GM21528 (cell line): ENCODE data around the gene RER1.

Source experiments
- ATAC-seq: cut with Tn5 transposase; IDR thresholded peaks from one replicate; pipeline ENCODE4 v1.9.1; 2021; ENCODE audit warnings: mild to moderate bottlenecking, moderate library complexity; ENCODE audit not compliant: unreplicated experiment, low FRiP score

RER1 gene

GRCh38 chr1:2418791-2419320, 27.2 kb downstream of the RER1 start:
- no peak for ATAC-seq

GRCh38 chr1:2419416-2419815, 27.8 kb downstream of the RER1 start:
- ATAC-seq, result no peak

GRCh38 chr1:2422523-2422922, 30.9 kb downstream of the RER1 start:
- ATAC-seq, result no peak

GRCh38 chr1:2425892-2426291, 34.3 kb downstream of the RER1 start:
- ATAC-seq, result no peak

GRCh38 chr1:2426540-2426939, 34.9 kb downstream of the RER1 start:
- no peak for ATAC-seq

GRCh38 chr1:2427051-2427450, 35.4 kb downstream of the RER1 start:
- no peak for ATAC-seq

- ATAC-seq, result no peak
These were observed 36.3 kb downstream of the RER1 start for GRCh38 chr1:2427976-2428375.

GRCh38 chr1:2428490-2428889, 36.8 kb downstream of the RER1 start:
- no peak for ATAC-seq

GRCh38 chr1:2429780-2430591, 38.3 kb downstream of the RER1 start:
- no peak for ATAC-seq

GRCh38 chr1:2430592-2430973, 38.9 kb downstream of the RER1 start:
- ATAC-seq, result no peak

GRCh38 chr1:2431103-2431502, 39.5 kb downstream of the RER1 start:
- no peak for ATAC-seq

- no peak for ATAC-seq
These were observed 39.9 kb downstream of the RER1 start for GRCh38 chr1:2431518-2431917.

GRCh38 chr1:2432441-2432844, 40.8 kb downstream of the RER1 start:
- no peak for ATAC-seq

GRCh38 chr1:2433196-2433595, 41.6 kb downstream of the RER1 start:
- ATAC-seq, result no peak

GRCh38 chr1:2433936-2434655, 42.5 kb downstream of the RER1 start:
- ATAC-seq, result no peak

- ATAC-seq, result no peak
These were observed 43.5 kb downstream of the RER1 start for GRCh38 chr1:2435091-2435490.

GRCh38 chr1:2435746-2436355, 44.2 kb downstream of the RER1 start:
- no peak for ATAC-seq

- no peak for ATAC-seq
These were observed 45.2 kb downstream of the RER1 start for GRCh38 chr1:2436876-2437275.

GRCh38 chr1:2437617-2438016, 46.0 kb downstream of the RER1 start:
- ATAC-seq, result no peak

GRCh38 chr1:2438038-2438437, 46.4 kb downstream of the RER1 start:
- ATAC-seq, result no peak

- no peak for ATAC-seq
These were observed 47.0 kb downstream of the RER1 start for GRCh38 chr1:2438641-2439040.
